Motor neuron (in vitro differentiated cells): ENCODE data around the gene PDGFD. TPM values are rescaled to one million over a fixed set of nuclear protein-coding genes. Genes with fewer than 3 reads are reported as not detected.
A peak's percentile ranks its signal among the peaks of the same experiment; 100 is the strongest.

Source experiments
- ATAC-seq, 8 experiments: fragments of 200-7000 bp; cut with Tn5 transposase; replicated peaks in 6 of 8; 2 replicates each; pipeline ENCODE4 v1.8.0; 2021; ENCODE audit warnings: mild to moderate bottlenecking in 8 of 8, moderate library complexity in 8 of 8
- H3K27ac ChIP-seq, 2 donors: fragments of 250-450 bp; sonication (Bioruptor Pico); 2 replicates each; pipeline ENCODE4 v1.9.0; 2021; ENCODE audit warnings: antibody characterized with exemption in 2 of 2, mild to moderate bottlenecking in 2 of 2, moderate library complexity in 1 of 2
- H3K4me1 ChIP-seq, 2 donors: fragments of 250-450 bp; sonication (Bioruptor Pico); replicated peaks in 1 of 2; 2 replicates each; pipeline ENCODE4 v1.6.1; 2021; ENCODE audit warnings: antibody characterized with exemption in 2 of 2, mild to moderate bottlenecking in 2 of 2, moderate library complexity in 1 of 2
- H3K4me3 ChIP-seq, 5 donors: fragments of 250-450 bp; sonication (Bioruptor Pico); 2 replicates each; pipeline ENCODE4 v1.9.0; 2021; ENCODE audit warnings: antibody characterized with exemption in 5 of 5, mild to moderate bottlenecking in 5 of 5, moderate library complexity in 4 of 5
- WGBS, 10 experiments: fragments of 450-650 bp; shearing (Covaris generic); methylation state at CpG; one replicate each; pipeline ENCODE4 v1.0.0; 2022; 5-methylcytosine and 5-hydroxymethylcytosine counted together
- in situ Hi-C, 9 experiments: fragments of 400-800 bp; cut with MboI; loops; one replicate each; pipeline ENCODE4 v1.15.0; 2021; ENCODE audit warnings: low sequenced_read_pairs in 9 of 9, low pct_unique_long_range_greater_than_20kb in 2 of 9; ENCODE audit not compliant: unreplicated experiment in 9 of 9
- total RNA-seq, 8 experiments: library from RNA; unstranded; fragments of 300-600 nt; gene quantifications; 2 replicates each; pipeline versions ENCODE4 v1.2.3 to v1.2.4, GENCODE V29; 2022

The PDGFD gene
- total RNA-seq, 8 experiments from 2014 or later = 0.43 to 23.1 (median 3.0) TPM

DNA sequence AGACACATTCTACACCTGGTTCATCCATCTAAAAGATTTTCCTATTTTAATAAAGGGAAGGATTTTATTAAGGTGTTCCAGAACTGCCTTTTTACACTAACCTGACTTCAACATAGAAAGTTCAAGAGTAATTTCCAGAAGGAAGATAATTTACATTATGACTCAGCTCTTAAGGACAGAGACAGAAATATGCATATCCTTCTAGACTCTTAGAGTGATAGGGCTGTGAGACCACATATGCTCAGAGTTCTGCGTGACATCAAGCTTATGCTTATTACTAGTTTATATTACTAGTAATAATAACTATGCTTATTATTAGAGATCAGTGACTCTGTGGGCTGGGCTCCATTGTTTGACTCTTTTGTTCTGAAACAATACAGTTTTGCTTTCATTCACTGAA is 4.6 kb downstream of the PDGFD start:
- ATAC-seq = peak in 2 of 8 experiments; percentile 18 to 46
- Histone ChIP-seq H3K27ac (no peak overlapping the region), H3K4me3 (no peak overlapping the region), H3K4me1 (peaks cover 2 to 7% of the 10 kb centered on the region in 2 donors)
- 0 to 100% (median 83%) methylated on average over 1 of the region's 1 CpG; no CpG with 5 or more reads in 3 of the 10 experiments for WGBS, 10 experiments
- in situ Hi-C loops = loop anchor here in 2 of 9 experiments (25.0 kb wide), 1 partner anchor 472 kb away; no protein-coding TSS in a partner anchor

- Histone ChIP-seq H3K4me1 (peaks cover 5 to 15% of the 10 kb centered on the region in 2 donors), H3K4me3 (no peak overlapping the region), H3K27ac (no peak overlapping the region)
- in situ Hi-C loops = loop anchor here in 2 of 9 experiments (25.0 kb wide), 1 partner anchor 468 kb away; no protein-coding TSS in a partner anchor
- 20 to 67% (median 50%) methylated on average over 1 of the region's 1 CpG; no CpG with 5 or more reads in 5 of the 10 experiments for WGBS, 10 experiments
- peak in 5 of 8 experiments; percentile 47 to 95 (median 82) for ATAC-seq
Observed at GRCh38 chr11:104155375-104155774, 8.6 kb downstream of the PDGFD start.

GRCh38 chr11:104154296-104154695 is 9.7 kb downstream of the PDGFD start:
- in situ Hi-C loops = loop anchor here in 2 of 9 experiments (25.0 kb wide), 1 partner anchor 467 kb away; no protein-coding TSS in a partner anchor
- peak in 1 of 8 experiments; percentile 55 for ATAC-seq
- Histone ChIP-seq H3K27ac (no peak overlapping the region), H3K4me3 (no peak overlapping the region), H3K4me1 (peaks cover 5 to 15% of the 10 kb centered on the region in 2 donors)
- 41 to 95% (median 48%) methylated on average over 4 to 7 of the region's 7 CpGs; no CpG with 5 or more reads in 1 of the 10 experiments for WGBS, 10 experiments

GRCh38 chr11:104152941-104153505 is 10.9 kb downstream of the PDGFD start:
- peaks cover 5 to 15% of the 10 kb centered on the region in 2 donors for H3K4me1 ChIP-seq
- no peak overlapping the region for H3K4me3 ChIP-seq
- no peak overlapping the region for H3K27ac ChIP-seq
- ATAC-seq = peak in 5 of 8 experiments; percentile 26 to 58 (median 55)
- in situ Hi-C loops = loop anchor here in 2 of 9 experiments (25.0 kb wide), 1 partner anchor 466 kb away; no protein-coding TSS in a partner anchor

DNA sequence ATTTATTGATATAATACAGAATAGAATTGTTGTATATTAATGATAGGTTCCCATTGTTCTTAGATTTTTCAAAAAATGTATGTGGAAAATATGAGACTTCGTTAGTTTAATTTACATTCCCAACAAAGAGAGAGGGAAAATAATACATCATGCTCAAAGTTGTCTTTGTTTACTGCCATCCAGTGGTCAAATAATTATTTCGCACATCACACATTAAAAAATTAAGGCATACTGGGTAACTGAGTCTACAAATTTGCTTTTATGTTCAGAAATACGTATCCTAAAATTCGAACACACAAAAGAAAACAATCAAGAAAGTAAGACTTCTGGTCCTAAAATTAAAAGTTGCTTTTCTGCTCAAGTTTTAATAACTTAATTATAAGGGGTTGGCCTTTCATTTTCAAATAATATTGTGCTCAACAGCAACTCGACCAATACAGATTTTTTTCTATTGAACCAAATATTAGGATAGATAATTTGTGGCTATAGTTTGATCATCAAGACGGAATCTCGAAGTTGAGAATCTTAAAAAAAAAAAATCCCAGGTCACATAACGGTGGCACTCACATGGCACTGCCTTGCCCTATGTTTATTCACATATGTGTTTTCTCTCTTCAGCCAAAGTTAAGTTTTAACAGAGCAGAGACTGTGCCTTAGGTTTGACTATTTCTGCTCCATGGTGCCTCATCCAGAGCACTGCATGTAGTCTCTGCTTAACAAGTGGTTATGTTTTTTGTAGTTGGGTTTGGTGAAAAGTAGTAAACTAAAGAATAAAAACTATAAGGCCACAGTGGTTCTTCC is 12.3 kb downstream of the PDGFD start:
- WGBS, 10 experiments = 33 to 99% (median 86%) methylated on average over 6 to 8 of the region's 8 CpGs
- H3K27ac ChIP-seq = no peak overlapping the region
- H3K4me3 ChIP-seq = no peak overlapping the region
- H3K4me1 ChIP-seq = peaks cover 5 to 13% of the 10 kb centered on the region in 2 donors
- ATAC-seq = no peak
- in situ Hi-C loops = loop anchor here in 2 of 9 experiments (25.0 kb wide), 1 partner anchor 464 kb away; no protein-coding TSS in a partner anchor

- no peak overlapping the region for H3K4me3 ChIP-seq
- ATAC-seq = no peak
- in situ Hi-C loops = loop anchor here in 1 of 9 experiments (25.0 kb wide), 1 partner anchor 211 kb away; no protein-coding TSS in a partner anchor
- no peak overlapping the region for H3K27ac ChIP-seq
- H3K4me1 ChIP-seq = peaks cover 0 to 5% of the 10 kb centered on the region in 2 donors
- 55 to 100% (median 86%) methylated on average over 1 to 2 of the region's 2 CpGs; no CpG with 5 or more reads in 2 of the 10 experiments for WGBS, 10 experiments
Observed at GRCh38 chr11:104148706-104149105, 15.2 kb downstream of the PDGFD start.

DNA sequence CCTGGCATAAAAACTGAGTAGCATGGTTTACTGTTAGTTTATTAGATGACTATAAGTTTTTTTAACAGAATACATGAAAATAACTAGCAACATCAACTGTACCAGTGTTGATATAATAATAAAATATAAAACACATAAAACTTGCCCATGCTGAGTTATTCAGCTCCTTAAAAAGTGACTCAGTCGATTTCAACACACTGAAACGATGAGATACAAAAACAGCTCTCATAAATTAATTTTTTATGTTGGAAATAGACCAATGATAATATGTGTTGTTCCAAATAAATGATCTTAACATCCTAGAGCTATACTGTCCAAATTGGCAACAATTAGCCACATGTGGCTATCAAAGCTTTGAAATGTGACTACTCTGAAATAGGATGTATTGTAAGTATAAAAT is 15.9 kb downstream of the PDGFD start:
- 0 to 93% (median 72%) methylated on average over 1 to 2 of the region's 2 CpGs; no CpG with 5 or more reads in 1 of the 10 experiments for WGBS, 10 experiments
- H3K4me3 ChIP-seq = no peak overlapping the region
- H3K4me1 ChIP-seq = peaks cover 0 to 5% of the 10 kb centered on the region in 2 donors
- in situ Hi-C loops = loop anchor here in 1 of 9 experiments (25.0 kb wide), 1 partner anchor 211 kb away; no protein-coding TSS in a partner anchor
- no peak for ATAC-seq
- no peak overlapping the region for H3K27ac ChIP-seq

GRCh38 chr11:104146943-104147342 is 17.0 kb downstream of the PDGFD start:
- Histone ChIP-seq H3K27ac (no peak overlapping the region), H3K4me1 (peaks cover 3 to 10% of the 10 kb centered on the region in 2 donors), H3K4me3 (no peak overlapping the region)
- in situ Hi-C loops = loop anchor here in 1 of 9 experiments (25.0 kb wide), 1 partner anchor 210 kb away; no protein-coding TSS in a partner anchor
- no peak for ATAC-seq
- 56 to 95% (median 78%) methylated on average over 2 to 3 of the region's 3 CpGs for WGBS, 10 experiments

DNA sequence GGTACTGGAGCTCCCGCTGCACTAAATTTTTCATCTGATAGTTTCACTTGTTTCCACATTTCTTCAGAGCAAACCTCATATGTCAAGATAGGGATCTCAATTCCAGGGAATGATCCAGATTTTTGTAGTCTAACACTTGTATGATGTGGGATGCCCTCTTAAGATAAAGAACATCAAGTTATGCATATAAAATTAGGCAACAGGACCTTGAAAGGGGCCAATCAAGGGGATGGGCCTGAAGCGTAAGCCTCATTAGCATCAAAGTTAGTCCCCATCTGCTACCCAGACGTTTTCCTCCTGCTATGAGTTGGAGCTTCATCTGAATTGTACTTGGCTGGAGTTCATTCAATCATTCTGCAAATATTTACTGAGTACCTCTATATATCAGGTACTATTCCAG is 17.5 kb downstream of the PDGFD start:
- Histone ChIP-seq H3K27ac (no peak overlapping the region), H3K4me1 (peaks cover 3 to 10% of the 10 kb centered on the region in 2 donors), H3K4me3 (no peak overlapping the region)
- in situ Hi-C loops = loop anchor here in 1 of 9 experiments (25.0 kb wide), 1 partner anchor 209 kb away; no protein-coding TSS in a partner anchor
- WGBS, 10 experiments = 0 to 92% (median 53%) methylated on average over 1 to 3 of the region's 3 CpGs; no CpG with 5 or more reads in 2 of the 10 experiments
- ATAC-seq = peak in 3 of 8 experiments; percentile 61 to 98 (median 94)

GRCh38 chr11:104145062-104145461 is 18.9 kb downstream of the PDGFD start:
- Histone ChIP-seq H3K27ac (no peak overlapping the region), H3K4me3 (no peak overlapping the region), H3K4me1 (peaks cover 3 to 10% of the 10 kb centered on the region in 2 donors)
- WGBS, 10 experiments = 79 to 100% (median 86%) methylated on average over 2 to 3 of the region's 3 CpGs; no CpG with 5 or more reads in 1 of the 10 experiments
- in situ Hi-C loops = loop anchor here in 1 of 9 experiments (25.0 kb wide), 1 partner anchor 208 kb away; no protein-coding TSS in a partner anchor
- ATAC-seq = no peak

DNA sequence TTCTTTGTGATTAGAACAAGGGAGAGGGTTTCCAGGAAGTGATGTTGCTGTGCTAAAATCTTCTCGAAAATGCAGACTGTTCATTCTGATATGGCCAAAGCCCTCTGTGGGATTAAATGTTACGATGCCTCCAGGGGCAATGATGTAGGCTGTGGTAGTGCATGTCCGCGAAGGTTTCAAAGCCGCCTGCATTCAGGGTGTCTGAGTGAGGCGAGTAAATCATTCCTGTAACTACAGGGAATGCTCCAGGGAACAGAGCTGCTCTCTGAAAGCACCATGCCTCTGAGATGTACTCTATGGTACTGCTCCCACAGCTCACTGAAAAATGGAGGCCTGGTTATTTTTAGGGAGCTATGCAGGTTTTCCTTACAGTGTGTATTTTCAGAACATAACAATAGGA is 21.2 kb downstream of the PDGFD start:
- no peak overlapping the region for H3K4me3 ChIP-seq
- peak overlapping the region in 1 of 2 donors; percentile 18 for H3K27ac ChIP-seq
- WGBS, 10 experiments = 48 to 100% (median 64%) methylated on average over 1 to 6 of the region's 6 CpGs; no CpG with 5 or more reads in 2 of the 10 experiments
- peaks cover 3 to 10% of the 10 kb centered on the region in 2 donors for H3K4me1 ChIP-seq
- ATAC-seq = peak in 5 of 8 experiments; percentile 96 to 100 (median 100)
- in situ Hi-C loops = loop anchor here in 1 of 9 experiments (25.0 kb wide), 1 partner anchor 205 kb away; no protein-coding TSS in a partner anchor

DNA sequence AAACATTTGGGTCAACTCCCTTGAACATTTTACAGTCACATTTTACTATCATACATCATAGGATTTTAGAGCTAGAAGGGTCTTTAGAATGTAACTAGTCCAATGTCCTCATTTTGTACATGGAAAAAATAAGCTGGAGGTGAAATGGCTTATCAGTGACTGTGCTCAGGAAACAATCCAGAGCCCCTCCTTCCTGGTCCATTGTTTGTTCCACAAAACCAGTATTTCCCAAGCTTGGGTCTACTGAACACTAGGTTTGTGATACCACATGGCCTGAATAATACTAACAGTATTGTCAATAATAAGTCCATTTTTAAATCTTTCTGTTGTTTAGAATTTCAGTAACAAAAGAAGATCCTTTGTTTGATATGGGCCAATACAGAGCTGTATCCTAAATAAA is 27.1 kb downstream of the PDGFD start:
- Histone ChIP-seq H3K4me1 (no peaks in the 10 kb centered on the region), H3K4me3 (no peak overlapping the region), H3K27ac (no peak overlapping the region)
- in situ Hi-C loops = loop anchor here in 1 of 9 experiments (25.0 kb wide), 1 partner anchor 200 kb away; no protein-coding TSS in a partner anchor
- no peak for ATAC-seq
